Activated CD4-positive, alpha-beta memory T cell treated with anti-CD3 and anti-CD28 coated beads, Interleukin-2, amount 10 ng/mL, durations not matched to agents 7 days and 5 days (primary cell): ENCODE measurements around the gene CEP43. TPM values are rescaled to one million over a fixed set of nuclear protein-coding genes. Genes with fewer than 3 reads are reported as not detected.
"Not testable (repeated sequence)": the region's sequence is repeated elsewhere in the genome, so short reads cannot be mapped to it uniquely, and the experiment has no call there.

ENCODE experiments used
- CTCF ChIA-PET: fragments of 350-600 bp; sonication (Branson Sonifier 250); formaldehyde crosslinking; loops from one replicate; lab custom pipeline; 2021; ENCODE audit warnings: antibody characterized with exemption, inconsistent platforms; lab: Charles Lee
- POLR2A ChIA-PET: fragments of 350-600 bp; sonication (Branson Sonifier 250); formaldehyde crosslinking; loops from one replicate; lab custom pipeline; 2021; ENCODE audit warnings: antibody characterized with exemption; lab: Charles Lee
- DNase-seq: peaks from one replicate; pipeline ENCODE4 v3.0.0-alpha.2; 2020
- H3K27ac Mint-ChIP-seq: one replicate; pipeline ENCODE4 v1.8.0; 2021; ENCODE audit warnings: mild to moderate bottlenecking, mixed read lengths
- H3K27me3 Mint-ChIP-seq: one replicate; pipeline ENCODE4 v1.8.0; 2021; ENCODE audit warnings: mixed read lengths
- H3K36me3 Mint-ChIP-seq: one replicate; pipeline ENCODE4 v1.8.0; 2021; ENCODE audit warnings: low read depth, mixed read lengths
- H3K4me1 Mint-ChIP-seq: one replicate; pipeline ENCODE4 v1.8.0; 2021; ENCODE audit warnings: mixed read lengths
- H3K4me3 Mint-ChIP-seq: one replicate; pipeline ENCODE4 v1.8.0; 2021; ENCODE audit warnings: mild to moderate bottlenecking, mixed read lengths
- H3K9me3 Mint-ChIP-seq: one replicate; pipeline ENCODE4 v1.8.0; 2021; ENCODE audit warnings: mixed read lengths
- total RNA-seq, 2 experiments: library from RNA; stranded (reverse); gene quantifications; one replicate each; pipeline ENCODE4 v1.2.3, GENCODE V29; 2021

CEP43 gene
- 10 to 100 TPM; 21.5 to 22.8 TPM for total RNA-seq

- Mint-ChIP-seq H3K9me3 (no peaks in the 10 kb centered on the region), H3K27ac (peak within 1 kb of the TSS; percentile 82), H3K4me1 (peaks cover 42% of the 10 kb centered on the region), H3K4me3 (peak within 1 kb of the TSS; percentile 89), H3K36me3 (peaks cover 46% of the 10 kb centered on the region), H3K27me3 (no peaks in the 10 kb centered on the region)
- ChIA-PET POLR2A (interaction anchor here (0.9 to 3.0 kb wide), 12 partner anchors 10 to 142 kb away, joined by 3 to 35 read pairs (median 6); partner anchors contain the start of genes CCR6 and RNASET2), CTCF (interaction anchor here (0.7 to 4.1 kb wide), 8 partner anchors 10 to 224 kb away, joined by 3 to 34 read pairs (median 5); partner anchors contain the start of gene RNASET2)
- DNase-seq: peak; percentile 91
Observed at GRCh38 chr6:166999145-166999883, at the start of gene CEP43. CEP43 (plus strand) TSS chr6:166999397; CDS start chr6:166999413, 16 bp downstream.

- Mint-ChIP-seq H3K27ac (peak overlapping the region; percentile 100), H3K9me3 (no peaks in the 10 kb centered on the region), H3K4me1 (peaks cover 56% of the 10 kb centered on the region), H3K36me3 (peaks cover 52% of the 10 kb centered on the region), H3K4me3 (peak overlapping the region; percentile 67), H3K27me3 (no peaks in the 10 kb centered on the region)
- peak; percentile 32 for DNase-seq
- ChIA-PET CTCF (interaction anchor here (1.2 to 4.4 kb wide), 4 partner anchors 10 to 191 kb away, joined by 3 to 25 read pairs (median 7); no protein-coding TSS in a partner anchor), POLR2A (interaction anchor here (1.0 to 2.3 kb wide), 8 partner anchors 8 to 323 kb away, joined by 4 to 12 read pairs (median 6); partner anchors contain the start of genes CEP43 and RPS6KA2)
Observed at GRCh38 chr6:166949528-166950442, 49.4 kb upstream of the CEP43 start.

- Mint-ChIP-seq H3K27ac (peak overlapping the region; percentile 100), H3K9me3 (no peaks in the 10 kb centered on the region), H3K4me1 (peaks cover 61% of the 10 kb centered on the region), H3K4me3 (peak overlapping the region; percentile 67), H3K27me3 (no peaks in the 10 kb centered on the region), H3K36me3 (peaks cover 53% of the 10 kb centered on the region)
- POLR2A ChIA-PET: interaction anchor here (0.9 to 2.3 kb wide), 10 partner anchors 9 to 401 kb away, joined by 3 to 12 read pairs (median 5); partner anchors contain the start of genes CEP43 and RPS6KA2
- DNase-seq: peak; percentile 51
- CTCF ChIA-PET: interaction anchor here (1.1 to 4.4 kb wide), 7 partner anchors 10 to 191 kb away, joined by 3 to 25 read pairs (median 6); no protein-coding TSS in a partner anchor
Observed at GRCh38 chr6:166950443-166950821, 48.8 kb upstream of the CEP43 start.

- Mint-ChIP-seq H3K4me3 (peak overlapping the region; percentile 67), H3K36me3 (peaks cover 52% of the 10 kb centered on the region), H3K4me1 (peaks cover 63% of the 10 kb centered on the region), H3K27ac (peak overlapping the region; percentile 100)
- H3K27me3 Mint-ChIP-seq, H3K9me3 Mint-ChIP-seq: not testable (repeated sequence)
- CTCF ChIA-PET: interaction anchor here (0.8 to 4.4 kb wide), 10 partner anchors 9 to 691 kb away, joined by 3 to 25 read pairs (median 4); no protein-coding TSS in a partner anchor
- peak; percentile 80 for DNase-seq
- POLR2A ChIA-PET: interaction anchor here (0.9 to 2.3 kb wide), 11 partner anchors 9 to 400 kb away, joined by 3 to 12 read pairs (median 4); partner anchors contain the start of gene CEP43
Observed at GRCh38 chr6:166950892-166951669, 48.1 kb upstream of the CEP43 start.

- no peaks in the 10 kb centered on the region for H3K27me3 Mint-ChIP-seq
- peak overlapping the region; percentile 67 for H3K4me3 Mint-ChIP-seq
- H3K4me1 Mint-ChIP-seq: peaks cover 63% of the 10 kb centered on the region
- ChIA-PET POLR2A (interaction anchor here (0.9 to 2.3 kb wide), 9 partner anchors 8 to 400 kb away, joined by 3 to 12 read pairs (median 4); partner anchors contain the start of gene CEP43), CTCF (interaction anchor here (0.8 to 4.4 kb wide), 10 partner anchors 8 to 692 kb away, joined by 3 to 25 read pairs (median 4); no protein-coding TSS in a partner anchor)
- H3K36me3 Mint-ChIP-seq: peaks cover 46% of the 10 kb centered on the region
- H3K9me3 Mint-ChIP-seq: no peaks in the 10 kb centered on the region
- no peak for DNase-seq
- peak overlapping the region; percentile 100 for H3K27ac Mint-ChIP-seq
Observed at GRCh38 chr6:166951670-166952060, 47.5 kb upstream of the CEP43 start.

GRCh38 chr6:166952121-166952520 is 47.1 kb upstream of the CEP43 start:
- Mint-ChIP-seq H3K27me3 (no peaks in the 10 kb centered on the region), H3K27ac (peak overlapping the region; percentile 62), H3K4me1 (peaks cover 63% of the 10 kb centered on the region), H3K4me3 (peak overlapping the region; percentile 91), H3K36me3 (peaks cover 41% of the 10 kb centered on the region), H3K9me3 (no peaks in the 10 kb centered on the region)
- CTCF ChIA-PET: interaction anchor here (0.9 to 4.4 kb wide), 7 partner anchors 8 to 178 kb away, joined by 3 to 25 read pairs (median 4); no protein-coding TSS in a partner anchor
- POLR2A ChIA-PET: interaction anchor here (0.9 to 1.4 kb wide), 4 partner anchors 13 to 85 kb away, joined by 3 to 6 read pairs (median 4); no protein-coding TSS in a partner anchor
- no peak for DNase-seq

- H3K4me1 Mint-ChIP-seq: peaks cover 70% of the 10 kb centered on the region
- no peaks in the 10 kb centered on the region for H3K9me3 Mint-ChIP-seq
- ChIA-PET POLR2A (interaction anchor here (0.9 to 1.7 kb wide), 3 partner anchors 14 to 46 kb away, joined by 3 to 11 read pairs (median 6); partner anchors contain the start of gene CEP43), CTCF (interaction anchor here (0.9 to 4.4 kb wide), 9 partner anchors 7 to 177 kb away, joined by 3 to 25 read pairs (median 4); no protein-coding TSS in a partner anchor)
- H3K27ac Mint-ChIP-seq: peak overlapping the region; percentile 62
- no peak for DNase-seq
- peak overlapping the region; percentile 91 for H3K4me3 Mint-ChIP-seq
- peaks cover 34% of the 10 kb centered on the region for H3K36me3 Mint-ChIP-seq
- no peaks in the 10 kb centered on the region for H3K27me3 Mint-ChIP-seq
Observed at GRCh38 chr6:166952567-166953486, 46.4 kb upstream of the CEP43 start.

GRCh38 chr6:166954118-166954713 is 45.0 kb upstream of the CEP43 start:
- ChIA-PET POLR2A (interaction anchor here (0.7 to 1.7 kb wide), 3 partner anchors 10 to 44 kb away, joined by 3 to 11 read pairs (median 3); partner anchors contain the start of gene CEP43), CTCF (interaction anchor here (0.9 to 2.0 kb wide), 5 partner anchors 35 to 179 kb away, joined by 3 to 19 read pairs (median 4); partner anchors contain the start of gene CEP43)
- Mint-ChIP-seq H3K4me1 (peaks cover 80% of the 10 kb centered on the region), H3K27me3 (no peaks in the 10 kb centered on the region), H3K36me3 (peaks cover 29% of the 10 kb centered on the region), H3K4me3 (peak overlapping the region; percentile 91), H3K27ac (peak overlapping the region; percentile 64), H3K9me3 (no peaks in the 10 kb centered on the region)
- DNase-seq: no peak

GRCh38 chr6:166955121-166955864 is 43.9 kb upstream of the CEP43 start:
- no peaks in the 10 kb centered on the region for H3K27me3 Mint-ChIP-seq
- H3K36me3 Mint-ChIP-seq: peaks cover 28% of the 10 kb centered on the region
- peak overlapping the region; percentile 91 for H3K4me3 Mint-ChIP-seq
- CTCF ChIA-PET: interaction anchor here (1.6 to 3.6 kb wide), 2 partner anchors 34 to 180 kb away, joined by 3 to 23 read pairs; no protein-coding TSS in a partner anchor
- peaks cover 81% of the 10 kb centered on the region for H3K4me1 Mint-ChIP-seq
- no peaks in the 10 kb centered on the region for H3K9me3 Mint-ChIP-seq
- peak overlapping the region; percentile 81 for H3K27ac Mint-ChIP-seq
- POLR2A ChIA-PET: interaction anchor here (0.6 to 5.0 kb wide), 6 partner anchors 9 to 44 kb away, joined by 3 to 40 read pairs (median 11); partner anchors contain the start of gene CEP43
- DNase-seq: peak; percentile 48
